ENCODE data around the gene DGUOK.

DNA sequence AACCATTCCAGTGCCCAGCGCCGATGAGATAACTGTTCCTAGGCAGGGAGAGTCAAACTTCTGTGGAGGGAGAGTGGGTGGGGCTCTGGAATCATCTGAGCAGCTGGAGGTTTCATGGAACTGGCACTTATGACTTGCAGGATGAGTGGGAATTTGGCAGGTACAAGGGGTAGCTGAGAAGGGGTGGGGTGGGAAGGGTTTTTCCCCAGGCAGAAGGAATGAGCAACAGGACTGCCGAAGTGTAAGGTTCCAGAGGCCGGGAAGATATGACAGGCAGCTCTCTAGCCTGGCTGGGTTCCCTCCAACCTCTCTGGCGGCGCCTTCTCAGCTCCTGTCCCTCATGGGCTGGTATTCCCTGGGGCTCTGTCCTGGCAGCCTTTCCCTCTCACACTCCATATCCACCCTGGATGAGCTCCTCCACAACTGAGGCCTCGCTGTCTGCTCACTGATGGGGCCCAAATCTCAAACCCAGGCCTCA, 55.5 kb downstream of the DGUOK start:
- TF ChIP-seq, protein P1, sequence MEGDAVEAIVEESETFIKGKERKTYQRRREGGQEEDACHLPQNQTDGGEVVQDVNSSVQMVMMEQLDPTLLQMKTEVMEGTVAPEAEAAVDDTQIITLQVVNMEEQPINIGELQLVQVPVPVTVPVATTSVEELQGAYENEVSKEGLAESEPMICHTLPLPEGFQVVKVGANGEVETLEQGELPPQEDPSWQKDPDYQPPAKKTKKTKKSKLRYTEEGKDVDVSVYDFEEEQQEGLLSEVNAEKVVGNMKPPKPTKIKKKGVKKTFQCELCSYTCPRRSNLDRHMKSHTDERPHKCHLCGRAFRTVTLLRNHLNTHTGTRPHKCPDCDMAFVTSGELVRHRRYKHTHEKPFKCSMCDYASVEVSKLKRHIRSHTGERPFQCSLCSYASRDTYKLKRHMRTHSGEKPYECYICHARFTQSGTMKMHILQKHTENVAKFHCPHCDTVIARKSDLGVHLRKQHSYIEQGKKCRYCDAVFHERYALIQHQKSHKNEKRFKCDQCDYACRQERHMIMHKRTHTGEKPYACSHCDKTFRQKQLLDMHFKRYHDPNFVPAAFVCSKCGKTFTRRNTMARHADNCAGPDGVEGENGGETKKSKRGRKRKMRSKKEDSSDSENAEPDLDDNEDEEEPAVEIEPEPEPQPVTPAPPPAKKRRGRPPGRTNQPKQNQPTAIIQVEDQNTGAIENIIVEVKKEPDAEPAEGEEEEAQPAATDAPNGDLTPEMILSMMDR (IDR thresholded peaks at IDR 0.05), result no peak
- TF ChIP-seq POLR2A (IDR thresholded peaks at IDR 0.05), result no peak
